ENCODE results near the gene ARFRP1. TPM values are rescaled to one million over a fixed set of nuclear protein-coding genes. Genes with fewer than 3 reads are reported as not detected.

The ARFRP1 gene
- total RNA-seq, 1 experiment from 2014 or later = 30.2 TPM

DNA sequence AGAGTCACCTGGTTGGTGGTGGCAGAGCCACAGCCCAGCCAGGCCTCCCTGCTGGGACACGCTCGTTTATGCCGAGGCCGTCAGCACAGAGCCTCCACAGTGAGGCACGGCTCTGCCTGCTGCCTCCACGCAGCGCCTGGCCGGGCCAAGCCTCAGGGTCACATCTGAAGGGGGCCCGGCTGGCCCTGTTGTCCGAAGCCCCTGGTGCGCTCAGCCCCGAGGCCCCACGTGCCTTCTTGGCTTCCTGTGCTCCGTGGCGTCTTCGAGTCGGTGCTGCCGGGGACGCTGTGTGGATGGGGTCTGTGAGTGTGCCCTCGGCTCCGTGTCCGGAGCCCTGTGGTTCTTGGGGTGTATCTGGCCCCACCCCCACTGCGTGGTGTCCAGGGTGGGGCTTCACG, 21.7 kb downstream of the ARFRP1 start:
- ChIA-PET CTCF (no interaction called here), POLR2A (no interaction called here)
- no peaks in the 10 kb centered on the region for H3K27me3 Mint-ChIP-seq (ENCODE audit: low read depth)
- H3K4me3 Mint-ChIP-seq = no peak overlapping the region
- H3K4me1 Mint-ChIP-seq = no peaks in the 10 kb centered on the region
- DNase-seq (ENCODE audit: low spot score) (no peak), ATAC-seq (no peak)
- H3K9me3 Mint-ChIP-seq = no peaks in the 10 kb centered on the region
- no peak for TF ChIP-seq ATF6 (CRISPR knock-in tag; IDR thresholded peaks at IDR 0.05)
- no peak for TF ChIP-seq CTCF (IDR thresholded peaks at IDR 0.05)
- no peak for TF ChIP-seq NFATC4 (CRISPR knock-in tag; IDR thresholded peaks at IDR 0.05)
- no peak for TF ChIP-seq MYBL2 (CRISPR knock-in tag; IDR thresholded peaks at IDR 0.05)
- TF ChIP-seq NFE2L1 (CRISPR knock-in tag; IDR thresholded peaks at IDR 0.05) = no peak
- TF ChIP-seq TP53 (CRISPR knock-in tag; IDR thresholded peaks at IDR 0.05) = no peak
- TF ChIP-seq TCF7 (CRISPR knock-in tag; IDR thresholded peaks at IDR 0.05; ENCODE audit: low read depth) = no peak
- TF ChIP-seq, protein P1, sequence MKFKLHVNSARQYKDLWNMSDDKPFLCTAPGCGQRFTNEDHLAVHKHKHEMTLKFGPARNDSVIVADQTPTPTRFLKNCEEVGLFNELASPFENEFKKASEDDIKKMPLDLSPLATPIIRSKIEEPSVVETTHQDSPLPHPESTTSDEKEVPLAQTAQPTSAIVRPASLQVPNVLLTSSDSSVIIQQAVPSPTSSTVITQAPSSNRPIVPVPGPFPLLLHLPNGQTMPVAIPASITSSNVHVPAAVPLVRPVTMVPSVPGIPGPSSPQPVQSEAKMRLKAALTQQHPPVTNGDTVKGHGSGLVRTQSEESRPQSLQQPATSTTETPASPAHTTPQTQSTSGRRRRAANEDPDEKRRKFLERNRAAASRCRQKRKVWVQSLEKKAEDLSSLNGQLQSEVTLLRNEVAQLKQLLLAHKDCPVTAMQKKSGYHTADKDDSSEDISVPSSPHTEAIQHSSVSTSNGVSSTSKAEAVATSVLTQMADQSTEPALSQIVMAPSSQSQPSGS (CRISPR knock-in tag; IDR thresholded peaks at IDR 0.05; ENCODE audit: borderline replicate concordance, low read depth) = no peak
- no peak for TF ChIP-seq GRHL2 (CRISPR knock-in tag; IDR thresholded peaks at IDR 0.05; ENCODE audit: insufficient replicate concordance, severe bottlenecking)
- TF ChIP-seq, protein P2, sequence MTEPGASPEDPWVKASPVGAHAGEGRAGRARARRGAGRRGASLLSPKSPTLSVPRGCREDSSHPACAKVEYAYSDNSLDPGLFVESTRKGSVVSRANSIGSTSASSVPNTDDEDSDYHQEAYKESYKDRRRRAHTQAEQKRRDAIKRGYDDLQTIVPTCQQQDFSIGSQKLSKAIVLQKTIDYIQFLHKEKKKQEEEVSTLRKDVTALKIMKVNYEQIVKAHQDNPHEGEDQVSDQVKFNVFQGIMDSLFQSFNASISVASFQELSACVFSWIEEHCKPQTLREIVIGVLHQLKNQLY (CRISPR knock-in tag; IDR thresholded peaks at IDR 0.05) = no peak
- TF ChIP-seq ZSCAN18 (CRISPR knock-in tag; IDR thresholded peaks at IDR 0.05) = no peak
- no peaks in the 10 kb centered on the region for H3K36me3 Mint-ChIP-seq
- H3K27ac Mint-ChIP-seq = no peak overlapping the region

DNA sequence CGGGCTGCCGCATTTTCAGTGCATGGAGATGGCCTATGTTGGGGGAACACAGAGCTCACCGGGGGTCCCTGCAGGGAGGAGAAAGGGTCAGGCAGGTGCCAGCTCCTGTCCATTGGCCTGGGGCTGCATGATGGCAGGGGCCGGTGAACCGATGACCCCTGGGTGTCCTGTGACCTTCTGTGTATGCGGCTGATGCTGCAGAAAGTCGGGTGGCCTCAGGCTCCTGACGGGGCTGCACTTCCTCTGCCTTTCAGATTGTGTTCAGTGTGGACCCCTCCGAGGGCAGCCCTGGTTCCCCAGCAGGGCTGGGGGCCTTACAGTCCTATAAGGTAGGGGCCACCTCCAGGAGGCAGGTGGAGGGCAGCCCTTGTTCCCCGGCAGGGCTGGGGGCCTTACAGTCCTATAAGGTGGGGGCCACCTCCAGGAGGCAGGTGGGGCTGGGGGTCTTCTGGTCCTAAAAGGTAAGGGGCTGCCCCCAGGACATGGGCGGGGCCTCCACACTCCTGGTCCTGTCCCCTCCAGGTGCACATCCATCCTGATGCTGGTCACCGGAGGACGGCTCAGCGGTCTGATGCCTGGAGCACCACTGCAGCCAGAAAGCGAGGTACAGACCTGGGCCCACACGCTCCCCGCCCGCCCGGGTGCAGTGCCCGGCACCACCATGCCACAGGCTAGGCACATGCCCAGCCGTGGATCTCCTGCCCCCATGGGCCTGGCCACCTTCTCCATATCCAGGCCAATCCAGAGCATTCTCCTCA, 22.3 kb downstream of the ARFRP1 start:
- Mint-ChIP-seq H3K4me1 (no peaks in the 10 kb centered on the region), H3K27me3 (ENCODE audit: low read depth) (no peaks in the 10 kb centered on the region), H3K36me3 (no peaks in the 10 kb centered on the region), H3K4me3 (no peak overlapping the region), H3K27ac (no peak overlapping the region), H3K9me3 (no peaks in the 10 kb centered on the region)
- ChIA-PET CTCF (no interaction called here), POLR2A (no interaction called here)
- TF ChIP-seq NFE2L1 (CRISPR knock-in tag; IDR thresholded peaks at IDR 0.05) = no peak
- TF ChIP-seq, protein P2 (CRISPR knock-in tag; IDR thresholded peaks at IDR 0.05) = no peak
- TF ChIP-seq, protein P3, sequence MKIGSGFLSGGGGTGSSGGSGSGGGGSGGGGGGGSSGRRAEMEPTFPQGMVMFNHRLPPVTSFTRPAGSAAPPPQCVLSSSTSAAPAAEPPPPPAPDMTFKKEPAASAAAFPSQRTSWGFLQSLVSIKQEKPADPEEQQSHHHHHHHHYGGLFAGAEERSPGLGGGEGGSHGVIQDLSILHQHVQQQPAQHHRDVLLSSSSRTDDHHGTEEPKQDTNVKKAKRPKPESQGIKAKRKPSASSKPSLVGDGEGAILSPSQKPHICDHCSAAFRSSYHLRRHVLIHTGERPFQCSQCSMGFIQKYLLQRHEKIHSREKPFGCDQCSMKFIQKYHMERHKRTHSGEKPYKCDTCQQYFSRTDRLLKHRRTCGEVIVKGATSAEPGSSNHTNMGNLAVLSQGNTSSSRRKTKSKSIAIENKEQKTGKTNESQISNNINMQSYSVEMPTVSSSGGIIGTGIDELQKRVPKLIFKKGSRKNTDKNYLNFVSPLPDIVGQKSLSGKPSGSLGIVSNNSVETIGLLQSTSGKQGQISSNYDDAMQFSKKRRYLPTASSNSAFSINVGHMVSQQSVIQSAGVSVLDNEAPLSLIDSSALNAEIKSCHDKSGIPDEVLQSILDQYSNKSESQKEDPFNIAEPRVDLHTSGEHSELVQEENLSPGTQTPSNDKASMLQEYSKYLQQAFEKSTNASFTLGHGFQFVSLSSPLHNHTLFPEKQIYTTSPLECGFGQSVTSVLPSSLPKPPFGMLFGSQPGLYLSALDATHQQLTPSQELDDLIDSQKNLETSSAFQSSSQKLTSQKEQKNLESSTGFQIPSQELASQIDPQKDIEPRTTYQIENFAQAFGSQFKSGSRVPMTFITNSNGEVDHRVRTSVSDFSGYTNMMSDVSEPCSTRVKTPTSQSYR (CRISPR knock-in tag; IDR thresholded peaks at IDR 0.05) = no peak
- no peak for TF ChIP-seq EMX1 (CRISPR knock-in tag; IDR thresholded peaks at IDR 0.05)
- no peak for TF ChIP-seq JUN (CRISPR knock-in tag; IDR thresholded peaks at IDR 0.05)
- no peak for TF ChIP-seq SP1 (CRISPR knock-in tag; conservative IDR thresholded peaks at IDR 0.05)
- ATAC-seq = no peak
- DNase-seq (ENCODE audit: low spot score) = no peak
